IMR-90 (cell line): ENCODE measurements around the gene CDKN3. TPM values are rescaled to one million over a fixed set of nuclear protein-coding genes. Genes with fewer than 3 reads are reported as not detected.

ENCODE experiments used
- ATAC-seq: fragments of 200-7000 bp; cut with Tn5 transposase; 2 replicates; pipeline ENCODE4 v1.9.1; 2020; ENCODE audit warnings: low read depth, mild to moderate bottlenecking, moderate library complexity
- BruUV-seq: library from RNA; stranded (reverse); fragments of 400-500 nt; replicated peaks from 2 replicates; lab custom pipeline; 2021; lab: Mats Ljungman, UMichigan
- CTCF ChIA-PET: fragments of 300-600 bp; formaldehyde crosslinking; extraction: SDS; loops from one replicate; lab custom pipeline; 2021; ENCODE audit warnings: antibody characterized with exemption; lab: Yijun Ruan, JAX
- POLR2A ChIA-PET: fragments of 300-600 bp; sonication (Branson Sonifier 250); formaldehyde crosslinking; loops from one replicate; lab custom pipeline; 2022; ENCODE audit warnings: antibody characterized with exemption; ENCODE audit not compliant: unreplicated experiment; lab: Charles Lee
- DNase-seq: peaks from one replicate; pipeline ENCODE4 v3.0.0; 2013
- H2AFZ ChIP-seq: replicated peaks from 2 replicates; pipeline ENCODE3; 2013; ENCODE audit warnings: low read length, mild to moderate bottlenecking; ENCODE audit not compliant: poor library complexity
- H2AK5ac ChIP-seq: 2 replicates; pipeline ENCODE4 v1.6.1; 2013; ENCODE audit warnings: low read depth, low read length, inconsistent platforms
- H2AK9ac ChIP-seq: replicated peaks from 2 replicates; pipeline ENCODE3; 2013; ENCODE audit warnings: mild to moderate bottlenecking, low read depth, low read length, moderate library complexity; ENCODE audit not compliant: poor library complexity
- H2BK120ac ChIP-seq: 2 replicates; pipeline ENCODE4 v1.6.1; 2013; ENCODE audit warnings: low read depth, low read length, inconsistent platforms
- H2BK15ac ChIP-seq: 3 replicates; pipeline ENCODE4 v1.6.1; 2013; ENCODE audit warnings: low read depth, low read length, inconsistent platforms
- H2BK20ac ChIP-seq: 2 replicates; pipeline ENCODE4 v1.6.1; 2013; ENCODE audit warnings: low read depth, mild to moderate bottlenecking, inconsistent platforms, low read length, moderate library complexity
- H2BK5ac ChIP-seq: 2 replicates; pipeline ENCODE4 v1.6.1; 2013; ENCODE audit warnings: mild to moderate bottlenecking, low read depth, low read length, inconsistent platforms; ENCODE audit not compliant: poor library complexity, severe bottlenecking
- H3K14ac ChIP-seq: replicated peaks from 2 replicates; pipeline ENCODE4 v1.6.1; 2013; ENCODE audit warnings: low read depth, low read length, inconsistent platforms
- H3K18ac ChIP-seq: 2 replicates; pipeline ENCODE4 v1.6.1; 2013; ENCODE audit warnings: low read depth, low read length, control low read depth
- H3K23ac ChIP-seq: 2 replicates; pipeline ENCODE4 v1.6.1; 2013; ENCODE audit warnings: low read depth, low read length, inconsistent platforms
- H3K27ac ChIP-seq: 2 replicates; pipeline ENCODE4 v1.5.1; 2013; ENCODE audit warnings: mild to moderate bottlenecking, control low read depth, low read length; ENCODE audit not compliant: insufficient read depth
- H3K27me3 ChIP-seq: 2 replicates; pipeline ENCODE4 v1.6.1; 2013; ENCODE audit warnings: low read length; ENCODE audit not compliant: control insufficient read depth, insufficient read depth
- H3K36me3 ChIP-seq: 2 replicates; pipeline ENCODE4 v1.6.1; 2013; ENCODE audit warnings: low read length, mixed read lengths; ENCODE audit not compliant: control insufficient read depth, insufficient read depth
- H3K4ac ChIP-seq: 2 replicates; pipeline ENCODE4 v1.6.1; 2013; ENCODE audit warnings: low read depth, low read length, inconsistent platforms
- H3K4me1 ChIP-seq: 2 replicates; pipeline ENCODE4 v1.6.1; 2013; ENCODE audit warnings: low read length, mixed read lengths; ENCODE audit not compliant: control insufficient read depth, insufficient read depth
- H3K4me2 ChIP-seq: 2 replicates; pipeline ENCODE4 v1.6.1; 2013; ENCODE audit warnings: low read depth, mild to moderate bottlenecking, control low read depth, low read length, moderate library complexity
- H3K4me3 ChIP-seq: 2 replicates; pipeline ENCODE4 v1.5.1; 2013; ENCODE audit warnings: low read depth, mild to moderate bottlenecking, control low read depth, low read length, moderate library complexity; ENCODE audit not compliant: insufficient read depth
- H3K56ac ChIP-seq: 2 replicates; pipeline ENCODE4 v1.6.1; 2013; ENCODE audit warnings: low read length, inconsistent platforms; ENCODE audit not compliant: insufficient read depth; ENCODE audit errors: extremely low read depth
- H3K79me1 ChIP-seq, 2 experiments: 2 replicates each; pipeline ENCODE4 v1.6.1; 2013; ENCODE audit warnings: low read length in 2 of 2, inconsistent platforms in 1 of 2, low read depth in 1 of 2
- H3K9ac ChIP-seq: 2 replicates; pipeline ENCODE4 v1.6.1; 2013; ENCODE audit warnings: low read depth, low read length, control low read depth
- H3K9me1 ChIP-seq: 2 replicates; pipeline ENCODE4 v1.6.1; 2013; ENCODE audit warnings: low read length, inconsistent platforms; ENCODE audit not compliant: insufficient read depth
- H3K9me3 ChIP-seq: 2 replicates; pipeline ENCODE4 v1.6.1; 2013; ENCODE audit warnings: low read length; ENCODE audit not compliant: control insufficient read depth, insufficient read depth
- H4K20me1 ChIP-seq: 2 replicates; pipeline ENCODE4 v1.6.1; 2013; ENCODE audit warnings: low read length, inconsistent platforms; ENCODE audit not compliant: insufficient read depth
- H4K5ac ChIP-seq: 2 replicates; pipeline ENCODE4 v1.6.1; 2013; ENCODE audit warnings: mild to moderate bottlenecking, low read depth, low read length, control low read depth
- H4K8ac ChIP-seq, 2 experiments: 2 replicates each; pipeline ENCODE4 v1.6.1; 2013; ENCODE audit warnings: low read depth in 2 of 2, low read length in 2 of 2, control low read depth in 1 of 2, inconsistent platforms in 1 of 2
- H4K91ac ChIP-seq: 2 replicates; pipeline ENCODE4 v1.6.1; 2013; ENCODE audit warnings: low read depth, low read length, inconsistent platforms; ENCODE audit not compliant: insufficient read depth
- CHD1 ChIP-seq: IDR thresholded peaks from 2 replicates; pipeline ENCODE4 v1.6.1; 2012; ENCODE audit warnings: low read depth, low read length, improper control_type of control experiment
- CTCF ChIP-seq: conservative IDR thresholded peaks from 2 replicates; pipeline ENCODE4 v1.5.1; 2012; ENCODE audit warnings: mild to moderate bottlenecking, low read depth, low read length, improper control_type of control experiment
- POLR2A ChIP-seq: IDR thresholded peaks from 2 replicates; pipeline ENCODE4 v1.6.1; 2012; ENCODE audit warnings: mild to moderate bottlenecking, low read depth, low read length
- RAD21 ChIP-seq: IDR thresholded peaks from 2 replicates; pipeline ENCODE4 v1.6.1; 2012; ENCODE audit warnings: low read length, improper control_type of control experiment
- RCOR1 ChIP-seq: IDR thresholded peaks from 2 replicates; pipeline ENCODE4 v1.6.1; 2012; ENCODE audit warnings: mild to moderate bottlenecking, low read length, improper control_type of control experiment; ENCODE audit not compliant: insufficient replicate concordance
- SMC3 ChIP-seq: fragments of 150-350 bp; IDR thresholded peaks from 2 replicates; pipeline ENCODE4 v1.6.1; 2016; ENCODE audit warnings: low read depth, mild to moderate bottlenecking, antibody characterized with exemption, low read length, moderate library complexity
- WGBS, 2 experiments: methylation state at CpG; one replicate each; pipeline versions ENCODE4 v1.1.5 to v1.1.7; 2013; ENCODE audit warnings: missing lambda C conversion rate in 2 of 2; ENCODE audit not compliant: insufficient read length in 1 of 2; ENCODE audit errors: extremely low coverage in 2 of 2; 5-methylcytosine and 5-hydroxymethylcytosine counted together
- dilution Hi-C: fragments of 300-500 bp; cut with HindIII; formaldehyde crosslinking; loops from one replicate; pipeline ENCODE4 v1.14.3; 2018; ENCODE audit warnings: low sequenced_read_pairs; ENCODE audit not compliant: unreplicated experiment
- in situ Hi-C: fragments of 300-500 bp; cut with MboI; formaldehyde crosslinking; loops from 3 replicates; pipeline ENCODE4 v1.14.3; 2019; ENCODE audit warnings: low sequenced_read_pairs, inconsistent platforms, mixed read lengths
- intact Hi-C: fragments of 100-400 bp; cut with micrococcal nuclease; formaldehyde crosslinking; loops from 2 replicates; pipeline ENCODE4 v1.10.0; 2022
- polyA plus RNA-seq, 3 experiments: library from polyadenylated mRNA; depleted of rRNA; stranded (reverse); fragments of >200 nt; gene quantifications; 2 replicates each; pipeline ENCODE4 v1.2.3, GENCODE V29; 2012; ENCODE audit warnings: low replicate concordance in 1 of 3
- total RNA-seq: library from RNA; depleted of rRNA; stranded (reverse); fragments of >200 nt; gene quantifications from 2 replicates; pipeline ENCODE4 v1.2.3, GENCODE V29; 2012

CDKN3 gene
- total and polyA plus RNA-seq, 2 of the 4 experiments (the other 2 are of a cell fraction), result 38.9 to 48.9 TPM

- no peaks in the 10 kb centered on the region for H3K36me3 ChIP-seq
- dilution Hi-C loops, result no loop called here
- H2BK5ac ChIP-seq, result no peak overlapping the region
- H2BK20ac ChIP-seq, result no peak overlapping the region
- no peak overlapping the region for H2BK15ac ChIP-seq
- no peak overlapping the region for H3K18ac ChIP-seq
- no peaks in the 10 kb centered on the region for H3K79me1 ChIP-seq
- no peak overlapping the region for H3K14ac ChIP-seq
- in situ Hi-C loops, result loop anchor here (25.0 kb wide), 1 partner anchor 911 kb away; no protein-coding TSS in a partner anchor
- H4K8ac ChIP-seq, result no peak overlapping the region
- H3K27me3 ChIP-seq, result 0 out of 2 replicates have a peak, but pooled peaks cover 2% of the 10 kb centered on the region
- H2AFZ ChIP-seq, result no peak overlapping the region
- H4K20me1 ChIP-seq, result no peaks in the 10 kb centered on the region
- no TSS peak for BruUV-seq
- no peak overlapping the region for H3K23ac ChIP-seq
- no peaks in the 10 kb centered on the region for H3K9me3 ChIP-seq
- ATAC-seq (peak; percentile 71), DNase-seq (peak; percentile 47)
- TF ChIP-seq POLR2A (no peak), CHD1 (no peak), SMC3 (peak; percentile 63), RCOR1 (no peak), CTCF (peak; percentile 77), RAD21 (peak; percentile 84)
- no peak overlapping the region for H4K91ac ChIP-seq
- ChIA-PET POLR2A (no interaction called here), CTCF (interaction anchor here (0.5 to 1.7 kb wide), 13 partner anchors 8 to 1867 kb away, joined by 3 to 10 read pairs (median 5); no protein-coding TSS in a partner anchor)
- H3K27ac ChIP-seq, result no peak overlapping the region
- H2AK9ac ChIP-seq, result no peak overlapping the region
- intact Hi-C loops, result loop anchor here (1.0 to 10.0 kb wide), 5 partner anchors 809 to 1303 kb away; no protein-coding TSS in a partner anchor
- WGBS, 2 experiments, result no CpG with 5 or more reads among the region's 5 CpGs
- H3K4me1 ChIP-seq, result peaks cover 5% of the 10 kb centered on the region; the same call in 1 of the 2 replicates
- no peak overlapping the region for H3K56ac ChIP-seq
- no peaks in the 10 kb centered on the region; the same call in 1 of the 2 replicates for H3K9me1 ChIP-seq
- H2AK5ac ChIP-seq, result no peak overlapping the region
- no peak overlapping the region for H3K4me3 ChIP-seq
- H4K5ac ChIP-seq, result no peak overlapping the region
- no peak overlapping the region for H3K4me2 ChIP-seq
- no peak overlapping the region for H2BK120ac ChIP-seq
- no peak overlapping the region for H3K4ac ChIP-seq
- H3K9ac ChIP-seq, result no peak overlapping the region
Observed at GRCh38 chr14:54348001-54348611, 48.7 kb upstream of the CDKN3 start.
